ENCODE data around the gene PARD3. TPM values are rescaled to one million over a fixed set of nuclear protein-coding genes. Genes with fewer than 3 reads are reported as not detected.

The PARD3 gene
- total and polyA plus RNA-seq, 10 of the 15 experiments (the other 5 are each of a cell fraction or from before 2014, with no cell fraction given), result 2.6 to 43.1 (median 13.9) TPM

DNA sequence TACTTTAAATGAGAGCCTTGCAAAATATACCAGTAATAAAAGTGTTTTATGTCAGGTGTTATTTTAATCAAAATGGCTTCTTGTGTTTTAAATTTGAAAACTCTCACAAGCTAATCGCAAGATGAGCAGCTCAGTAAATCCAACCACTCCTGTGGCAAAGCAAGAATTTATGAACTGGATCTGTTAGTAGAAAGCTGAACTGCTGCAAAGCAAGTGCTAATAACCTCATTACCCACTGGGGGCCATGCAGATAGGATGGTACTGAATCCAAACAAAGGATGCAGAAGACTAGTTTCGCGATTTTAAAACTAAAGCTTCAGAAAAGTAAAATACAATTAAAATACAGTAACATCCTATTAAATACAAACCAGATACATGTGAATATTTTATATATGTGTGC lies 468.0 kb downstream of the PARD3 start:
- WGBS (ENCODE audit: insufficient coverage, insufficient replicate concordance, low lambda C conversion rate, missing lambda C conversion rate), result 79% methylated on average over 3 of the region's 3 CpGs
- TF ChIP-seq CHD4 (IDR thresholded peaks at IDR 0.05), result no peak
- no peak for TF ChIP-seq TCF3 (IDR thresholded peaks at IDR 0.05; ENCODE audit: borderline replicate concordance, insufficient read depth, low read depth, low read length)
- TF ChIP-seq HDAC2 (IDR thresholded peaks at IDR 0.05), result no peak
- TF ChIP-seq SP1 (IDR thresholded peaks at IDR 0.05; ENCODE audit: low read depth, low read length), result no peak
- TF ChIP-seq SIX5 (IDR thresholded peaks at IDR 0.05; ENCODE audit: low read depth, low read length, severe bottlenecking), result no peak
- no peak for TF ChIP-seq PAX8 (IDR thresholded peaks at IDR 0.05)
- no peak for TF ChIP-seq TAF1 (IDR thresholded peaks at IDR 0.05; ENCODE audit: borderline replicate concordance, low read depth, low read length)
- TF ChIP-seq HDAC6 (IDR thresholded peaks at IDR 0.05; ENCODE audit: unreplicated experiment), result no peak
- TF ChIP-seq, protein P1, sequence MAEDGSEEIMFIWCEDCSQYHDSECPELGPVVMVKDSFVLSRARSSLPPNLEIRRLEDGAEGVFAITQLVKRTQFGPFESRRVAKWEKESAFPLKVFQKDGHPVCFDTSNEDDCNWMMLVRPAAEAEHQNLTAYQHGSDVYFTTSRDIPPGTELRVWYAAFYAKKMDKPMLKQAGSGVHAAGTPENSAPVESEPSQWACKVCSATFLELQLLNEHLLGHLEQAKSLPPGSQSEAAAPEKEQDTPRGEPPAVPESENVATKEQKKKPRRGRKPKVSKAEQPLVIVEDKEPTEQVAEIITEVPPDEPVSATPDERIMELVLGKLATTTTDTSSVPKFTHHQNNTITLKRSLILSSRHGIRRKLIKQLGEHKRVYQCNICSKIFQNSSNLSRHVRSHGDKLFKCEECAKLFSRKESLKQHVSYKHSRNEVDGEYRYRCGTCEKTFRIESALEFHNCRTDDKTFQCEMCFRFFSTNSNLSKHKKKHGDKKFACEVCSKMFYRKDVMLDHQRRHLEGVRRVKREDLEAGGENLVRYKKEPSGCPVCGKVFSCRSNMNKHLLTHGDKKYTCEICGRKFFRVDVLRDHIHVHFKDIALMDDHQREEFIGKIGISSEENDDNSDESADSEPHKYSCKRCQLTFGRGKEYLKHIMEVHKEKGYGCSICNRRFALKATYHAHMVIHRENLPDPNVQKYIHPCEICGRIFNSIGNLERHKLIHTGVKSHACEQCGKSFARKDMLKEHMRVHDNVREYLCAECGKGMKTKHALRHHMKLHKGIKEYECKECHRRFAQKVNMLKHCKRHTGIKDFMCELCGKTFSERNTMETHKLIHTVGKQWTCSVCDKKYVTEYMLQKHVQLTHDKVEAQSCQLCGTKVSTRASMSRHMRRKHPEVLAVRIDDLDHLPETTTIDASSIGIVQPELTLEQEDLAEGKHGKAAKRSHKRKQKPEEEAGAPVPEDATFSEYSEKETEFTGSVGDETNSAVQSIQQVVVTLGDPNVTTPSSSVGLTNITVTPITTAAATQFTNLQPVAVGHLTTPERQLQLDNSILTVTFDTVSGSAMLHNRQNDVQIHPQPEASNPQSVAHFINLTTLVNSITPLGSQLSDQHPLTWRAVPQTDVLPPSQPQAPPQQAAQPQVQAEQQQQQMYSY (CRISPR knock-in tag; IDR thresholded peaks at IDR 0.05), result no peak
- no peak for TF ChIP-seq SREBF1 (IDR thresholded peaks at IDR 0.05; ENCODE audit: low read length)
- TF ChIP-seq, protein P2, sequence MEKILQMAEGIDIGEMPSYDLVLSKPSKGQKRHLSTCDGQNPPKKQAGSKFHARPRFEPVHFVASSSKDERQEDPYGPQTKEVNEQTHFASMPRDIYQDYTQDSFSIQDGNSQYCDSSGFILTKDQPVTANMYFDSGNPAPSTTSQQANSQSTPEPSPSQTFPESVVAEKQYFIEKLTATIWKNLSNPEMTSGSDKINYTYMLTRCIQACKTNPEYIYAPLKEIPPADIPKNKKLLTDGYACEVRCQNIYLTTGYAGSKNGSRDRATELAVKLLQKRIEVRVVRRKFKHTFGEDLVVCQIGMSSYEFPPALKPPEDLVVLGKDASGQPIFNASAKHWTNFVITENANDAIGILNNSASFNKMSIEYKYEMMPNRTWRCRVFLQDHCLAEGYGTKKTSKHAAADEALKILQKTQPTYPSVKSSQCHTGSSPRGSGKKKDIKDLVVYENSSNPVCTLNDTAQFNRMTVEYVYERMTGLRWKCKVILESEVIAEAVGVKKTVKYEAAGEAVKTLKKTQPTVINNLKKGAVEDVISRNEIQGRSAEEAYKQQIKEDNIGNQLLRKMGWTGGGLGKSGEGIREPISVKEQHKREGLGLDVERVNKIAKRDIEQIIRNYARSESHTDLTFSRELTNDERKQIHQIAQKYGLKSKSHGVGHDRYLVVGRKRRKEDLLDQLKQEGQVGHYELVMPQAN (conservative IDR thresholded peaks at IDR 0.05), result no peak
- TF ChIP-seq RBBP5 (conservative IDR thresholded peaks at IDR 0.05), result no peak
- TF ChIP-seq ESRRA (IDR thresholded peaks at IDR 0.05; ENCODE audit: low read length), result no peak
- TF ChIP-seq, protein P3, sequence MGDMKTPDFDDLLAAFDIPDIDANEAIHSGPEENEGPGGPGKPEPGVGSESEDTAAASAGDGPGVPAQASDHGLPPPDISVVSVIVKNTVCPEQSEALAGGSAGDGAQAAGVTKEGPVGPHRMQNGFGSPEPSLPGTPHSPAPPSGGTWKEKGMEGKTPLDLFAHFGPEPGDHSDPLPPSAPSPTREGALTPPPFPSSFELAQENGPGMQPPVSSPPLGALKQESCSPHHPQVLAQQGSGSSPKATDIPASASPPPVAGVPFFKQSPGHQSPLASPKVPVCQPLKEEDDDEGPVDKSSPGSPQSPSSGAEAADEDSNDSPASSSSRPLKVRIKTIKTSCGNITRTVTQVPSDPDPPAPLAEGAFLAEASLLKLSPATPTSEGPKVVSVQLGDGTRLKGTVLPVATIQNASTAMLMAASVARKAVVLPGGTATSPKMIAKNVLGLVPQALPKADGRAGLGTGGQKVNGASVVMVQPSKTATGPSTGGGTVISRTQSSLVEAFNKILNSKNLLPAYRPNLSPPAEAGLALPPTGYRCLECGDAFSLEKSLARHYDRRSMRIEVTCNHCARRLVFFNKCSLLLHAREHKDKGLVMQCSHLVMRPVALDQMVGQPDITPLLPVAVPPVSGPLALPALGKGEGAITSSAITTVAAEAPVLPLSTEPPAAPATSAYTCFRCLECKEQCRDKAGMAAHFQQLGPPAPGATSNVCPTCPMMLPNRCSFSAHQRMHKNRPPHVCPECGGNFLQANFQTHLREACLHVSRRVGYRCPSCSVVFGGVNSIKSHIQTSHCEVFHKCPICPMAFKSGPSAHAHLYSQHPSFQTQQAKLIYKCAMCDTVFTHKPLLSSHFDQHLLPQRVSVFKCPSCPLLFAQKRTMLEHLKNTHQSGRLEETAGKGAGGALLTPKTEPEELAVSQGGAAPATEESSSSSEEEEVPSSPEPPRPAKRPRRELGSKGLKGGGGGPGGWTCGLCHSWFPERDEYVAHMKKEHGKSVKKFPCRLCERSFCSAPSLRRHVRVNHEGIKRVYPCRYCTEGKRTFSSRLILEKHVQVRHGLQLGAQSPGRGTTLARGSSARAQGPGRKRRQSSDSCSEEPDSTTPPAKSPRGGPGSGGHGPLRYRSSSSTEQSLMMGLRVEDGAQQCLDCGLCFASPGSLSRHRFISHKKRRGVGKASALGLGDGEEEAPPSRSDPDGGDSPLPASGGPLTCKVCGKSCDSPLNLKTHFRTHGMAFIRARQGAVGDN (IDR thresholded peaks at IDR 0.05), result no peak
- TF ChIP-seq IKZF2 (IDR thresholded peaks at IDR 0.05), result no peak
- SMC1A ChIA-PET (ENCODE audit: uncharacterized antibody, unreplicated experiment), result interaction anchor here (0.6 to 2.6 kb wide), 14 partner anchors 9 to 196 kb away, joined by 3 to 11 read pairs (median 4); no protein-coding TSS in a partner anchor
- RAD21 ChIA-PET (ENCODE audit: unreplicated experiment), result interaction anchor here (1.2 kb wide), 1 partner anchor 14 kb away, joined by 3 read pairs; no protein-coding TSS in a partner anchor
- Histone ChIP-seq H3K4me1 (ENCODE audit: control insufficient read depth, insufficient read depth, low read length) (no peaks in the 10 kb centered on the region), H3K9ac (ENCODE audit: control insufficient read depth, insufficient read depth, low read length) (no peak overlapping the region), H3K27ac (ENCODE audit: control insufficient read depth, insufficient read depth) (no peak overlapping the region), H3K27me3 (replicated peaks in 1 of 2; ENCODE audit: control insufficient read depth in 2 of 2, insufficient read depth in 2 of 2, low read length in 1 of 2) (no peaks in the 10 kb centered on the region), H3K4me2 (ENCODE audit: control insufficient read depth, insufficient read depth) (no peak overlapping the region), H2AFZ (ENCODE audit: control insufficient read depth, low read depth, low read length) (no peak overlapping the region), H4K20me1 (ENCODE audit: control insufficient read depth, insufficient read depth) (no peaks in the 10 kb centered on the region), H3K9me3 (replicated peaks; ENCODE audit: control insufficient read depth, insufficient read depth, low read length) (no peaks in the 10 kb centered on the region), H3K79me2 (ENCODE audit: control insufficient read depth, insufficient read depth, low read length) (no peaks in the 10 kb centered on the region), H3K4me3 (no peak overlapping the region), H3K36me3 (ENCODE audit: control insufficient read depth in 2 of 2, insufficient read depth in 2 of 2, low read length in 1 of 2) (no peaks in the 10 kb centered on the region)
- DNase-seq (ENCODE audit: low read depth, low spot score) (no peak), FAIRE-seq (no peak), ATAC-seq (no peak)
- intact Hi-C loops (cut with micrococcal nuclease; ENCODE audit: unreplicated experiment), result no loop called here
- CTCF ChIA-PET, result interaction anchor here (0.6 to 2.2 kb wide), 3 partner anchors 10 to 46 kb away, joined by 3 to 4 read pairs (median 3); no protein-coding TSS in a partner anchor
- POLR2A ChIA-PET, result interaction anchor here (0.8 kb wide), 1 partner anchor 15 kb away, joined by 3 read pairs; no protein-coding TSS in a partner anchor
- BruUV-seq (replicated peaks), result no TSS peak
- in situ Hi-C loops (cut with MboI), result no loop called here

Measured in GM12878 (cell line).